HG02571 (cell line): Measurements from ENCODE around the gene DUSP16.

ENCODE experiments used
- ATAC-seq: cut with Tn5 transposase; IDR thresholded peaks from one replicate; pipeline ENCODE4 v1.9.1; 2021; ENCODE audit warnings: mild to moderate bottlenecking, moderate library complexity; ENCODE audit not compliant: unreplicated experiment

DUSP16 gene

GRCh38 chr12:12445882-12446181 is 116.8 kb downstream of the DUSP16 start:
- ATAC-seq: no peak

DNA sequence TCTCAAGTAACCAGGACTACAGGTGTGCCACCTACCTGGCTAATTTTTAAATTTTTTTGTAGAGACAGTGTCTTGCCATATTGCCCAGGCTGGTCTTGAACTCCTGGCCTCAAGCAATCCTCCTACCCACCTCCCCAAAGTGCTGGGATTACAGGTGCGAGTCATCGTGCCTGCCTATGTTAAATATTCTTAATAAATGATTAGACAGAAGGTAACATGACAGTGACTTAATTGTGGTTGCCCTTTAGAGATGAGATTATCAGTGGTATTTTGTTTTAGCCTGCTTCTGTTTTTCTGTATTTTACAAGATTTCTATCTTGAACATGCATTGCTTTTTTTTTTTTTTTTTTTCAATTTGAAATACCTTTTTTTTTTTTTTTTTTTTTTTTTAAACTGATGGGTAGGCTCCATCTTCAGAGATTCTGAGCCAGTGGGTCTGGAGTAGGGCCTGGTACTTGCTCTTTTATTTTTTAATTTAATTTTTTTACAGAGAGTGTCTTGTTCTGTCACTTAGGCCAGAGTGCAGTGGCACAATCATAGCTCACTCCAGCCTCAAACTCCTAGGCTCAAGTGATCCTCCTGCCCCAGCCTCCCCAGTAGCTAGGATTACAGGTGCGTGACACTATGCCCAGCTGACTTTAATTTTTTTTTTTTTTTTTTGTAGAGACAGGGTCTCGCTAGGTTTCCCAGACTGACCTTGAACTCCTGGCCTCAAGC is 117.3 kb downstream of the DUSP16 start:
- no peak for ATAC-seq

DNA sequence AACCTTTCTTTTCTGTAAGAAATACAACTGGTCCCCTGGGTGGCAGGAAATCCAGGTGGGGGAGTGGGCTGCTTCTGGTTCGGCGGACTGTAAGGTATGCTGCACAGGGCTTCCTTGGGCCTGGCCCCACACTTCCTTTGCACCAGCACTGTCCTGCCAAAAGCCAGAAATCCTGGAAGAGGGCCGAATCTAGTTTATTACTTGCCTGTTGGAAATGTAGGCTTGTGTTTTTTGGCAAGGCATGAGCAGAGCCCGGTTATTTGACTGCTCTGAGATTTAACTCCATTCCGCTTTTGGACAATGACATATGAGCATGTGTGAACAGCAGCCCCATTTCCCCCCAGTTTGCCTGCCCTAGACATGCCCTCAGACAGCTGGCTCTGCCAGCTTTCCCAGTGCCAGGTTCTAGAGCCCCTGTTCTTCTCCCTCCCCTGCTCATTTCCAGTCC is 119.2 kb downstream of the DUSP16 start:
- ATAC-seq: no peak

DNA sequence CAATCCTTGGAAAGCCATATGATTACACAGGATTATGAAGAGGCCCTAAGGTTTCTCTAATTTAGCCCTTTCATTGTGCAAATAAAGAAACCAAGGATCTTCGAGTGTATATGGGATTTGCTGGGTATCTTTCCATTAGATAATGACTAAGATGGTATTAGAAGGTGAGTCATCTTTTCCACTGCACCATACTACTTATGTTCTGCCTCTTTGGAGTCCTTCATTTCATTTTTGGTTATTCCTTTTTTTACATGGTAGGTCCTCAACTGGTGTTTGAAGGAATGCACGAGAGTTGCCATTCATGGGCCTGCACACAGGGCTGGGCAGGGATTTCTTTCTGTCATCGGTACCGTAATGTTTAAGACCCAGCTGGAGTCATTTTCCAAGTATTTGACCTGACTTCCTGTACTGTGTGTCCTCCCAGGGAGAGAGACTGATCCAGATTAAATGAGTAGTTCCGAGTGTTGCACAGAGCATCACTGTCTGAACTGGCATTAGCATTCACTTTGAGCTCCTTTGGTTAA is 120.1 kb downstream of the DUSP16 start:
- no peak for ATAC-seq

- no peak for ATAC-seq
Observed at GRCh38 chr12:12441843-12442461, 120.7 kb downstream of the DUSP16 start.

DNA sequence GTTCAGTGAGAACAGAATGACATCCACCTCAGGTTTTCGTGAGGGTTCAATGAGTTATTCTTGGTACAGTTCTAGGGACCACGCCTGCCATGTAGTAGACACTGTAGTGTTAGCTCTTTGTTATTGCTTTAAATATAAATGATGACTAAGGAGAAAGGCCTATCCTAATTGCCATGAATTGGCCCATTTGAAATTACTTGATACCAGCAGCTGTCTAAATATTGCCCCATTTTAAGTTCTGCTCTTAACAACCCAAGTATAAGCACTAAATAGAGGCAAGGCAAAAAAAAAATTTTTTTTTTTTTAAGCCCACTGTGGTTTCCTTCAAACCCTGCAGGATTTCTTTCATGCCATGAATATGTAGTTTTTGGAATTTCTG is 121.2 kb downstream of the DUSP16 start:
- no peak for ATAC-seq

GRCh38 chr12:12440784-12441428 is 121.8 kb downstream of the DUSP16 start:
- ATAC-seq: no peak

DNA sequence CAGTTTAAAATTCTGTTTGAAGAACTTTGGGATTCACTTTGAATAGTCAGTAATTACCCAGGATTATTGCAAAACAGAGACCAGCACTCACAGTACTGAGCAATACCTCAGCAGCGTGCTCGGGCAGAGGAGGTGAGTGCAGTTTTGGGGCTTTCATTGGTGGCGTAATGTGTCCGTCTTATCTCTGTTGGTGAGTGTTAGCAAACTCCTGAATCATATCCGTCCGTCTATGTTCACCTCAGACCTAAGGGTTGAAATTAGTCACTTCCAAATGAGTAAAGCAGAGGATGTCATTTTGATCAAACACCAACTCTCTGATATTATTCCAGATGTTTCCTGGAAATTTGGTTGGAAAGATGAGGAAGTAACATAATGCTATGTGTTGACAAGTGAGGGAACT is 123.0 kb downstream of the DUSP16 start:
- no peak for ATAC-seq

DNA sequence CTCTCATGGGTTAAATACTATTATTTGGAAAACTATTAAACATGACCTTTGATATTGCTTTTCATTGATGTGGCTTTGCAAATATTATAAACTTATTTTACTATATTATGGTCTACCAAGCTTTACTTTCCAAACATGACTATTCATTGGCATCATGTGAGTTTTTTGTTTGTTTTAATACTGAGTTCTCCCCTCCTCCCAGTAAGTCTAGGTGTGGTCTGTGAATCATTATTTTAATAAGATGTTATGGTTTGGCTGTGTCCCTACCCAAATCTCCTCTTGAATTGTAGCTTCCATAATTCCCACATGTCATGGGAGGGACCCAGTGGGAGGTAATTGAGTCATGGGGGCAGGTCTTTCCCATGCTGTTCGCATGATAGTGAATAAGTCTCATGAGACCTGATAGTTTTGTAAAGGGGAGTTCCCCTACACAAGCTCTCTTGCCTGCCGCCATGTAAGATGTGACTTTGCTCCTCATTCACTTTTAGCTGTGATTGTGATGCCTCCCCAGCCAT is 125.8 kb downstream of the DUSP16 start:
- no peak for ATAC-seq

DNA sequence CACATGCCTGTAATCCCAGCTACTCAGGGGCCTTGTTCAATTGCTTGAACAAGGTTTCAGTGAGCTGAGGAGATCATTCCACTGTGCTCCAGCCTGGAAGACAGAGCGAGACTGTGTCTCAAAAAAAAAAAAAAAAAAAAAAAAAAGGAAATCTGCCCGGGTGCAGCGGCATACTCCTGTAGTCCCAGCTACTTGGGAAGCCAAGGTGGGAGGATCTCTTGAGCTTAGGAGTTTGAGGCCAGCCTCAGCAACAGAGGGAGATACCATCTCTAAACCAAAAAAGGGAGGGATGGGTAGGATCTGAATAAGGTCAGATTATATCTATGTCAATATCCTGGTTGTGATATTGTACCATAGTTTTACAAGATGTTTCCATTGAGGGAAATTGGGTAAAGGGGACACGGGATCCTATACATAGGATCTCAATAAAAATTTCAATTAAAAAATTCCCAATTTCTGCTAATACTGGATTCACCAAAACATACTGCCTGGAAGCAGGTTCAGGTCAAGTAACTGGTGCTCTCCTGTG is 129.4 kb downstream of the DUSP16 start:
- ATAC-seq: no peak

DNA sequence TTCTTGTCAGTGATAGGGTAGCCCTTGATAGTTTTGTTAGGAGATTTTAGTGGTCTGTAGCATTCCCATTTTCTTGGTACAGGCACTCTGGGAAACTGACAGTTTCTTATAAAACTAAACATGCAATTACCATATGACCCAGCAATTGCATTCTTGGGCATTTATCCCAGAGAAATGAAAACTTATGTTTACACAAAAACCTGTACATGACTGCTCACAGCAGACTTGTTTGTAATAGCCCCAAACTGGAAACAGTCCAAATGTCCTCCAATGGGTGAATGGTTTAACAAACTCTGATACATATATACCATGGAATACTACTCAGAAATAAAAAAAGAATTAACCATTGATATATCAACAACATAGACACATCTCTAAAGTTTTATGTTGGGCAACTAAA is 130.3 kb downstream of the DUSP16 start:
- no peak for ATAC-seq

- ATAC-seq: no peak
Observed at GRCh38 chr12:12428961-12429657, 133.6 kb downstream of the DUSP16 start.

GRCh38 chr12:12428047-12428446 is 134.6 kb downstream of the DUSP16 start:
- ATAC-seq: no peak

- ATAC-seq: no peak
Observed at GRCh38 chr12:12427568-12427967, 135.1 kb downstream of the DUSP16 start.

DNA sequence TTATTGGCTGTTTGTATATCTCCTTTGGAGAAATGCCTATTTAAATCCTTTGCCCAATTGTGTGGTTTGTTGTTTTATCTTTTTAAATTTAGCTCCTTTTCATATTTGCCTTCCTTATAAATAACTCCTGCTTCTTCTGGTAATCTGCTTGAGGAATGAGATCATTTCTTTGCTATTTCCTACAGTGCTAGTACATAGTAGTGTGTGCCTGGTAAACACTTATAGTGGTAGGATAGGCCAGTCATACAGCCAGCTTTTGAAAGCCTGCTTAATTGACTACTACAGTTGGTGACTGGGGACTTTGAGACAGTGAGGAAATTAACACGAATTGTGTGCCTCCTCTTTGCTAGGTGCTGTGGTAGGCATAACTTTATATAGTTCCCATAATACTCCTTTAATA is 137.0 kb downstream of the DUSP16 start:
- ATAC-seq: no peak

GRCh38 chr12:12425001-12425400 is 137.7 kb downstream of the DUSP16 start:
- ATAC-seq: no peak
